B cell (primary cell): Measurements from ENCODE around the gene RABL2B. TPM values are rescaled to one million over a fixed set of nuclear protein-coding genes. Genes with fewer than 3 reads are reported as not detected.
A peak's percentile ranks its signal among the peaks of the same experiment; 100 is the strongest.

Experiments used
- ATAC-seq: fragments of 200-7000 bp; cut with Tn5 transposase; one replicate; pipeline ENCODE4 v1.10.0; 2021; ENCODE audit warnings: low read depth, mild to moderate bottlenecking, moderate number of reproducible peaks, moderate library complexity
- CTCF ChIA-PET: fragments of 350-600 bp; sonication (Branson Sonifier 250); formaldehyde crosslinking; loops from one replicate; lab custom pipeline; 2021; ENCODE audit warnings: antibody characterized with exemption, inconsistent platforms; lab: Charles Lee
- POLR2A ChIA-PET: fragments of 350-600 bp; sonication (Branson Sonifier 250); formaldehyde crosslinking; loops from one replicate; lab custom pipeline; 2021; ENCODE audit warnings: antibody characterized with exemption; lab: Charles Lee
- DNase-seq: peaks from one replicate; pipeline ENCODE4 v3.0.0; 2013
- H2AFZ ChIP-seq: 2 replicates; pipeline ENCODE4 v1.6.1; 2012; ENCODE audit warnings: mild to moderate bottlenecking, low read depth, low read length; ENCODE audit not compliant: insufficient read depth, poor library complexity, severe bottlenecking
- H3K27ac ChIP-seq, 2 donors: 1 replicate in 1 of 2; 2 replicates in 1 of 2; pipeline ENCODE4 v1.5.1; 2012 to 2013; ENCODE audit warnings: low read length in 2 of 2, mild to moderate bottlenecking in 2 of 2, moderate library complexity in 1 of 2
- H3K27me3 ChIP-seq, 4 experiments: fragments of 200-600 bp in 1 of 4; sonication (generic) in 1 of 4; replicated peaks in 1 of 4; 1 replicate in 2 of 4; 2 replicates in 2 of 4; pipeline versions ENCODE4 v1.6.1 to v1.7.0; 2013 to 2016; ENCODE audit warnings: low read length in 3 of 4, mild to moderate bottlenecking in 2 of 4, mixed read lengths in 1 of 4, moderate library complexity in 1 of 4; ENCODE audit not compliant: insufficient read depth in 4 of 4, control insufficient read depth in 3 of 4; ENCODE audit errors: control extremely low read depth in 1 of 4
- H3K36me3 ChIP-seq, 2 experiments: replicated peaks in 1 of 2; 1 replicate in 1 of 2; 2 replicates in 1 of 2; pipeline versions ENCODE4 v1.6.1 to v1.7.1; 2013; ENCODE audit warnings: low read length in 1 of 2; ENCODE audit not compliant: insufficient read depth in 2 of 2, control insufficient read depth in 1 of 2; ENCODE audit errors: control extremely low read depth in 1 of 2, extremely low read depth in 1 of 2
- H3K4me1 ChIP-seq, 2 donors: fragments of 200-600 bp in 1 of 2; sonication (generic) in 1 of 2; 1 replicate in 1 of 2; 2 replicates in 1 of 2; pipeline versions ENCODE4 v1.5.1 to v1.6.1; 2013 to 2017; ENCODE audit warnings: low read length in 2 of 2; ENCODE audit not compliant: control insufficient read depth in 2 of 2, insufficient read depth in 2 of 2
- H3K4me2 ChIP-seq: replicated peaks from 2 replicates; pipeline ENCODE3; 2012; ENCODE audit warnings: mild to moderate bottlenecking, low read depth, low read length; ENCODE audit not compliant: poor library complexity, severe bottlenecking
- H3K4me3 ChIP-seq, 5 experiments: fragments of 200-600 bp in 1 of 5; sonication (generic) in 1 of 5; 1 replicate in 3 of 5; 2 replicates in 2 of 5; pipeline versions ENCODE4 v1.5.1 to v1.7.0; 2011 to 2016; ENCODE audit warnings: low read length in 4 of 5, mild to moderate bottlenecking in 4 of 5, low read depth in 2 of 5, control low read depth in 1 of 5, moderate library complexity in 1 of 5; ENCODE audit not compliant: insufficient read depth in 1 of 5; ENCODE audit errors: control extremely low read depth in 1 of 5, extremely low read depth in 1 of 5
- H3K79me2 ChIP-seq: fragments of 200-600 bp; sonication (generic); one replicate; pipeline ENCODE4 v1.6.0; 2016; ENCODE audit warnings: low read length; ENCODE audit not compliant: control insufficient read depth, insufficient read depth
- H3K9ac ChIP-seq: fragments of 200-600 bp; sonication (generic); 2 replicates; pipeline ENCODE4 v1.6.1; 2017; ENCODE audit warnings: mild to moderate bottlenecking, low read length, moderate library complexity
- H3K9me3 ChIP-seq, 3 donors: one replicate each; pipeline versions ENCODE4 v1.6.1 to v1.7.1; 2013; ENCODE audit warnings: low read length in 2 of 3; ENCODE audit not compliant: control insufficient read depth in 2 of 3, insufficient read depth in 1 of 3; ENCODE audit errors: control extremely low read depth in 1 of 3
- H4K20me1 ChIP-seq: 2 replicates; pipeline ENCODE4 v1.6.0; 2012; ENCODE audit warnings: mild to moderate bottlenecking, low read length; ENCODE audit not compliant: insufficient read depth, control insufficient read depth, poor library complexity, severe bottlenecking
- H3K27ac Mint-ChIP-seq: one replicate; pipeline ENCODE4 v1.8.0; 2021; ENCODE audit warnings: mixed read lengths
- H3K27me3 Mint-ChIP-seq: one replicate; pipeline ENCODE4 v1.8.0; 2021; ENCODE audit warnings: mixed read lengths
- H3K4me1 Mint-ChIP-seq: one replicate; pipeline ENCODE4 v1.8.0; 2021; ENCODE audit warnings: mixed read lengths
- H3K4me3 Mint-ChIP-seq: one replicate; pipeline ENCODE4 v1.8.0; 2021; ENCODE audit warnings: mixed read lengths
- H3K9me3 Mint-ChIP-seq: one replicate; pipeline ENCODE4 v1.8.0; 2022; ENCODE audit warnings: mixed read lengths; ENCODE audit not compliant: insufficient read depth
- EZH2 ChIP-seq: IDR thresholded peaks from 2 replicates; pipeline ENCODE4 v1.6.1; 2012; ENCODE audit warnings: borderline replicate concordance, low read depth, mild to moderate bottlenecking, moderate library complexity, low read length; ENCODE audit not compliant: insufficient read depth, poor library complexity, severe bottlenecking
- WGBS: methylation state at CpG from one replicate; pipeline ENCODE4 v1.1.5; 2013; ENCODE audit warnings: missing lambda C conversion rate; ENCODE audit not compliant: insufficient coverage; 5-methylcytosine and 5-hydroxymethylcytosine counted together
- intact Hi-C: fragments of 100-400 bp; cut with micrococcal nuclease; formaldehyde crosslinking; loops from one replicate; pipeline ENCODE4 v1.10.0; 2022
- polyA plus RNA-seq: library from polyadenylated mRNA; depleted of rRNA; stranded (reverse); fragments of >200 nt; gene quantifications from 2 replicates; pipeline ENCODE4 v1.2.3, GENCODE V29; 2012
- total RNA-seq, 2 donors: library from RNA; stranded (reverse); fragments of 120-200 nt in 1 of 2; gene quantifications; 1 replicate in 1 of 2; 2 replicates in 1 of 2; pipeline versions ENCODE4 v1.2.3 to v1.2.4, GENCODE V29; 2013 to 2022
- TF ChIP-seq, protein P1 (sequence below): fragments of 200-600 bp; IDR thresholded peaks from one replicate; pipeline ENCODE4 v1.8.0; 2022; ENCODE audit warnings: antibody characterized with exemption, mild to moderate bottlenecking

The RABL2B gene
- total and polyA plus RNA-seq, 2 donors (not counting 1 experiment from before 2014, with no cell fraction given) = 93.1 to 99.0 TPM

DNA sequence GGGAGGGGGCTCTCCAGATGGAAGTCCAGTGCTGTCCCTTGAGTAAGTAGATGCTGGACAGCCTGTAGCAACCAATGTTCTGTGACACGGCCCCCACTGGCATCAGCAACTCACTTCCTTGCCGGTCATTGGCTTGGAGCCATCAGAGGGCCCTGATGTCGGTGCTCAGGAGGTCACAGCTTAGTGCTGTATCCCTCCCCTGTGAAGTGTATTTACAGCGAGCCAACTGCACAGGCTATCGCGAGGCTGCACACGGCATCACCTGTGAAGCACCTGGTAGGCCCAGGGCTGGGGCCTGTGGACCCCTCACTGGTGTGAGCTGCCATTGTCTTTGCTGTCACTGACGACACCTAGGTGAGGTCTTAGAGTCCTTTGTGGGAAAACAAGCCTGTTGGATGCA, 58.8 kb downstream of the RABL2B start:
- Histone ChIP-seq H3K9ac (no peak overlapping the region), H3K27ac (no peak overlapping the region), H3K4me3 (no peak overlapping the region), H3K4me1 (peaks cover 8 to 12% of the 10 kb centered on the region in 2 donors), H2AFZ (no peak overlapping the region), H3K36me3 (no peaks in the 10 kb centered on the region), H3K27me3 (no peaks in the 10 kb centered on the region), H3K4me2 (no peak overlapping the region), H3K79me2 (no peaks in the 10 kb centered on the region), H4K20me1 (no peaks in the 10 kb centered on the region), H3K9me3 (peaks cover 0 to 4% (median 0%) of the 10 kb centered on the region in 3 donors)
- TF ChIP-seq, protein P1, sequence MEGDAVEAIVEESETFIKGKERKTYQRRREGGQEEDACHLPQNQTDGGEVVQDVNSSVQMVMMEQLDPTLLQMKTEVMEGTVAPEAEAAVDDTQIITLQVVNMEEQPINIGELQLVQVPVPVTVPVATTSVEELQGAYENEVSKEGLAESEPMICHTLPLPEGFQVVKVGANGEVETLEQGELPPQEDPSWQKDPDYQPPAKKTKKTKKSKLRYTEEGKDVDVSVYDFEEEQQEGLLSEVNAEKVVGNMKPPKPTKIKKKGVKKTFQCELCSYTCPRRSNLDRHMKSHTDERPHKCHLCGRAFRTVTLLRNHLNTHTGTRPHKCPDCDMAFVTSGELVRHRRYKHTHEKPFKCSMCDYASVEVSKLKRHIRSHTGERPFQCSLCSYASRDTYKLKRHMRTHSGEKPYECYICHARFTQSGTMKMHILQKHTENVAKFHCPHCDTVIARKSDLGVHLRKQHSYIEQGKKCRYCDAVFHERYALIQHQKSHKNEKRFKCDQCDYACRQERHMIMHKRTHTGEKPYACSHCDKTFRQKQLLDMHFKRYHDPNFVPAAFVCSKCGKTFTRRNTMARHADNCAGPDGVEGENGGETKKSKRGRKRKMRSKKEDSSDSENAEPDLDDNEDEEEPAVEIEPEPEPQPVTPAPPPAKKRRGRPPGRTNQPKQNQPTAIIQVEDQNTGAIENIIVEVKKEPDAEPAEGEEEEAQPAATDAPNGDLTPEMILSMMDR = no peak
- TF ChIP-seq EZH2 = no peak
- POLR2A ChIA-PET = no interaction called here
- H3K9me3 Mint-ChIP-seq = no peaks in the 10 kb centered on the region
- DNase-seq (no peak), ATAC-seq (no peak)
- 95% methylated on average over 8 of the region's 8 CpGs for WGBS
- H3K4me1 Mint-ChIP-seq = peaks cover 9% of the 10 kb centered on the region
- no peak overlapping the region for H3K4me3 Mint-ChIP-seq
- no peaks in the 10 kb centered on the region for H3K27me3 Mint-ChIP-seq
- no peak overlapping the region for H3K27ac Mint-ChIP-seq
- intact Hi-C loops = no loop called here
- CTCF ChIA-PET = no interaction called here

DNA sequence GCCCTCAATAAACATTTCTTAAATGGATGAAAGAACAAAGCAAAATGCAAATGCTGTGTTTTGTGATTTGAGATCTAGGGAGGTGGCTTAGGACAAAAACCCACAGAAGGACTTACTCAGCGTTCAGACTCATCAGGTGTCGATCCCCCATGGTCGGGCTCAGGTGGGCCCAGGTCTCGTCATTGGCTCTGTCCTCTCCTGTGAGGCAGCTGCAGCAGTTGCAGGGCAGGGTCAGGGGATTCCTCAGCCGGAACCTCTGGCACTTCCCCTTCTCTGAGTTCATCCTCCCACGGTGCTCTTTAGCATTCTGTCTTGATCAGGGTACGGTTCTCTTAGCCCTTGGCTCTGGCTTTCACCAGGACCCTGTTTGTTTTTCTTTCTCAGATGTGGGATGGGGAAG, 59.4 kb downstream of the RABL2B start:
- Histone ChIP-seq H3K4me3 (no peak overlapping the region), H3K27ac (no peak overlapping the region), H3K79me2 (no peaks in the 10 kb centered on the region), H3K4me1 (peaks cover 8 to 12% of the 10 kb centered on the region in 2 donors), H3K9me3 (peaks cover 0 to 4% (median 0%) of the 10 kb centered on the region in 3 donors), H4K20me1 (no peaks in the 10 kb centered on the region), H3K36me3 (no peaks in the 10 kb centered on the region), H2AFZ (peak overlapping the region; percentile 3), H3K27me3 (no peaks in the 10 kb centered on the region), H3K4me2 (peak overlapping the region; percentile 8), H3K9ac (no peak overlapping the region)
- ChIA-PET POLR2A (no interaction called here), CTCF (no interaction called here)
- TF ChIP-seq, protein P1 = no peak
- no peak for TF ChIP-seq EZH2
- H3K4me3 Mint-ChIP-seq = no peak overlapping the region
- H3K4me1 Mint-ChIP-seq = peaks cover 7% of the 10 kb centered on the region
- no peak overlapping the region for H3K27ac Mint-ChIP-seq
- no peaks in the 10 kb centered on the region for H3K27me3 Mint-ChIP-seq
- ATAC-seq = peak; percentile 54
- DNase-seq = peak; percentile 40
- intact Hi-C loops = no loop called here
- H3K9me3 Mint-ChIP-seq = no peaks in the 10 kb centered on the region
- 47% methylated on average over 6 of the region's 7 CpGs for WGBS
